IPS DF 4.7 (cell line): ENCODE results near the gene ZDHHC11B.

Experiments used
- DNase-seq: peaks from one replicate; pipeline ENCODE4 v3.0.0-alpha.2; 2013; ENCODE audit warnings: low spot score; ENCODE audit errors: extremely low read depth

The ZDHHC11B gene

GRCh38 chr5:662751-663435 lies 121.6 kb downstream of the ZDHHC11B start:
- DNase-seq = no peak

- DNase-seq = no peak
Observed at GRCh38 chr5:661891-662750, 122.4 kb downstream of the ZDHHC11B start.

- DNase-seq = no peak
Observed at GRCh38 chr5:660491-661030, 124.0 kb downstream of the ZDHHC11B start.
